AG10803 (cell line): ENCODE results near the gene TP63.
A peak's percentile ranks its signal among the peaks of the same experiment; 100 is the strongest.

ENCODE experiments used
- DNase-seq: peaks from one replicate; pipeline ENCODE4 v3.0.0; 2010; ENCODE audit warnings: low read depth
- H3K4me3 ChIP-seq: 2 replicates; pipeline ENCODE4 v1.5.1; 2011; ENCODE audit warnings: mild to moderate bottlenecking, low read length, control low read depth
- TF ChIP-seq, protein P1 (sequence below): conservative IDR thresholded peaks from 2 replicates; pipeline ENCODE4 v1.5.1; 2011; ENCODE audit warnings: mild to moderate bottlenecking, low read length, control low read depth, inconsistent platforms

Gene TP63

DNA sequence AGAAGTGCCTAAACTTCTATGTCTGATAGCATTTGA lies at the start of gene TP63:
Gene TP63, plus strand, starts transcription at position 17 of the 36 bp plus-strand sequence. CDS start 127 bp downstream, outside the sequence.
- DNase-seq = no peak
- no peak within 1 kb of the TSS for H3K4me3 ChIP-seq
- TF ChIP-seq, protein P1, sequence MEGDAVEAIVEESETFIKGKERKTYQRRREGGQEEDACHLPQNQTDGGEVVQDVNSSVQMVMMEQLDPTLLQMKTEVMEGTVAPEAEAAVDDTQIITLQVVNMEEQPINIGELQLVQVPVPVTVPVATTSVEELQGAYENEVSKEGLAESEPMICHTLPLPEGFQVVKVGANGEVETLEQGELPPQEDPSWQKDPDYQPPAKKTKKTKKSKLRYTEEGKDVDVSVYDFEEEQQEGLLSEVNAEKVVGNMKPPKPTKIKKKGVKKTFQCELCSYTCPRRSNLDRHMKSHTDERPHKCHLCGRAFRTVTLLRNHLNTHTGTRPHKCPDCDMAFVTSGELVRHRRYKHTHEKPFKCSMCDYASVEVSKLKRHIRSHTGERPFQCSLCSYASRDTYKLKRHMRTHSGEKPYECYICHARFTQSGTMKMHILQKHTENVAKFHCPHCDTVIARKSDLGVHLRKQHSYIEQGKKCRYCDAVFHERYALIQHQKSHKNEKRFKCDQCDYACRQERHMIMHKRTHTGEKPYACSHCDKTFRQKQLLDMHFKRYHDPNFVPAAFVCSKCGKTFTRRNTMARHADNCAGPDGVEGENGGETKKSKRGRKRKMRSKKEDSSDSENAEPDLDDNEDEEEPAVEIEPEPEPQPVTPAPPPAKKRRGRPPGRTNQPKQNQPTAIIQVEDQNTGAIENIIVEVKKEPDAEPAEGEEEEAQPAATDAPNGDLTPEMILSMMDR = no peak

GRCh38 chr3:189582179-189582578 lies 49.0 kb upstream of the TP63 start:
- H3K4me3 ChIP-seq = no peak overlapping the region
- no peak for DNase-seq
- TF ChIP-seq, protein P1 = no peak

DNA sequence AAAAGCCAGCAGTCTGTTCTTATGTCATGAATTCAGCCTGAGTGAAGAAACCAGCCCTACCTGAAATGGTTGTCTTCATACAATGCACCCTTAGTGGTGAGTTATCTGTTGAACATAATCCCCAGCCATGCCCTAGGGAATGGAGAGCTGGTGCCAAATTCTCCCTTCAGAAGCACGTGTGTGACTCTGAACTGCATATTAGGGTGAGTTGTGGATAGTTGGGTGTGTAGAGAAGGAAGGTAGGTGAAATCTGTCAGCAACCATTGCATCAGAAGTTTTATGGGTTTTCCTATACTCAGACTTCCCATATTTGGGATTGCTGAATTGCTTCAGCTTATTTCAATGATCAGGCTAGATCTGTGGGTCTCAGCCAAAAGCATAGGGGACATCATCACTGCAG lies 46.5 kb upstream of the TP63 start:
- DNase-seq = no peak
- TF ChIP-seq, protein P1 = no peak

DNA sequence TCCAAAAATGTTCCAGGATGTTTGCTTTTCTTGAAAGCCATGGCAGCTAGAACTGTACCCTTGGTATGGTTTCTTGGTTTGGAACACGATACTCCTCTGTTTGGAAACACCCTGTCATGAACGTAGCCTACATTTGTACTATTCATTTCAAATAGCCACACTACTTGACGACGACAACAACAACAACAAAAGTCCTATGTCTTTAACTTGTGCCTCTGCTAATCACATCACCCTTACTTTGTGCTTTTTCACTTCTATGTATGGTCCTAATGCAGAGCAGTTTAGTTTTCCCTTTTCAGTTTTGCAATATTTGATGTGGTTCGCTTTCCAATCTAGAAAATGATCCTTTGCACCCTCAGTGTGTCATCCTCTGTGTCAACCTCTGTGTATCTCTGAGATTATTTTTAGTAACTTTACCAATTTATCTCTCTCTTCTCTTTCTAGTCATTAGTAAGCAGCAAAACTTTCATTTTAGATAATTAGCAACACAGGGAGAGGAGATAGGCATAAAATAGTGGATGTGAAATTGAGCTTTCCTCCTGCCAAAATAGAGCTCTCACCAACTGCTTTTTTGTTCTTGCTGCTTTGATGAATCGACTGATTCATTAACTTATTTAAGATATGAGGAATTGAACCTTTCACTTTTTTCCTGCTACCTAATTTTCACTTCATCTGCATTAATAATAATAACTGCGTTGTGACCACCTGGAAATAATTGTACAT lies 44.1 kb upstream of the TP63 start:
- TF ChIP-seq, protein P1 = no peak
- H3K4me3 ChIP-seq = no peak overlapping the region
- no peak for DNase-seq

More for the DNA sequence above, 46.5 kb upstream of the TP63 start:
- no peak overlapping the region for H3K4me3 ChIP-seq

- H3K4me3 ChIP-seq = no peak overlapping the region
- DNase-seq = no peak
- TF ChIP-seq, protein P1 = no peak
Measured at GRCh38 chr3:189587664-189588040, 43.5 kb upstream of the TP63 start.

DNA sequence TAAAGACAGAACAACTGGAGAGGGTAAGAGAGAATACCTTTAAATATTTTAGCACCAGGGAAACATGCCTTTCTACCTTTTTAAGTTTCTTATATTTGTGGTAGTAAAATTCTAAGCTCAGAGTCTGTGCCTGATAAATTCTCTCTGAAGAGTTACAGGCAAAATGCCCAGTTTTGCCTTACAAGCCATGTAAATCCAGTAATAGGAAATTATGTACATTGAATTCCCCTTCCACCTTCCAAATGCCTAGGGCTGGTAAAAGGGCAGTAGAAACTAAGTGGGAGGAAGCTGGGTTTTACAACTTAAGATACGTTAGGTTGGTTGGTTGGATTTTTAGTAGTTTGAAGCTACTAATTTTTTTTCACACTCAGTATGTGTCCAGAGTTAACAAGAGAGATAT lies 43.1 kb upstream of the TP63 start:
- no peak overlapping the region for H3K4me3 ChIP-seq
- TF ChIP-seq, protein P1 = no peak
- DNase-seq = peak; percentile 16

GRCh38 chr3:189588475-189589178 lies 42.6 kb upstream of the TP63 start:
- no peak overlapping the region for H3K4me3 ChIP-seq
- DNase-seq = peak; percentile 85
- TF ChIP-seq, protein P1 = no peak
